Epithelial cell of proximal tubule (primary cell): ENCODE results near the gene AFG1L. TPM values are rescaled to one million over a fixed set of nuclear protein-coding genes. Genes with fewer than 3 reads are reported as not detected.

Experiments used
- DNase-seq: peaks from one replicate; pipeline ENCODE4 v3.0.0-alpha.2; 2011; ENCODE audit warnings: low read depth
- H3K4me3 ChIP-seq: 2 replicates; pipeline ENCODE4 v1.5.1; 2011; ENCODE audit warnings: low read depth, mild to moderate bottlenecking, low read length
- total RNA-seq: library from RNA; depleted of rRNA; stranded (reverse); fragments of >200 nt; gene quantifications from 2 replicates; pipeline ENCODE4 v1.2.3, GENCODE V29; 2015
- TF ChIP-seq, protein P1 (sequence below): conservative IDR thresholded peaks from 2 replicates; pipeline ENCODE4 v1.5.1; 2012; ENCODE audit warnings: low read depth, mild to moderate bottlenecking, low read length

AFG1L gene
- total RNA-seq, 1 donor from 2014 or later: 1.8 TPM

GRCh38 chr6:108489699-108490098 is 194.8 kb downstream of the AFG1L start:
- TF ChIP-seq, protein P1, sequence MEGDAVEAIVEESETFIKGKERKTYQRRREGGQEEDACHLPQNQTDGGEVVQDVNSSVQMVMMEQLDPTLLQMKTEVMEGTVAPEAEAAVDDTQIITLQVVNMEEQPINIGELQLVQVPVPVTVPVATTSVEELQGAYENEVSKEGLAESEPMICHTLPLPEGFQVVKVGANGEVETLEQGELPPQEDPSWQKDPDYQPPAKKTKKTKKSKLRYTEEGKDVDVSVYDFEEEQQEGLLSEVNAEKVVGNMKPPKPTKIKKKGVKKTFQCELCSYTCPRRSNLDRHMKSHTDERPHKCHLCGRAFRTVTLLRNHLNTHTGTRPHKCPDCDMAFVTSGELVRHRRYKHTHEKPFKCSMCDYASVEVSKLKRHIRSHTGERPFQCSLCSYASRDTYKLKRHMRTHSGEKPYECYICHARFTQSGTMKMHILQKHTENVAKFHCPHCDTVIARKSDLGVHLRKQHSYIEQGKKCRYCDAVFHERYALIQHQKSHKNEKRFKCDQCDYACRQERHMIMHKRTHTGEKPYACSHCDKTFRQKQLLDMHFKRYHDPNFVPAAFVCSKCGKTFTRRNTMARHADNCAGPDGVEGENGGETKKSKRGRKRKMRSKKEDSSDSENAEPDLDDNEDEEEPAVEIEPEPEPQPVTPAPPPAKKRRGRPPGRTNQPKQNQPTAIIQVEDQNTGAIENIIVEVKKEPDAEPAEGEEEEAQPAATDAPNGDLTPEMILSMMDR: no peak
- no peak for DNase-seq
- H3K4me3 ChIP-seq: no peak overlapping the region

- TF ChIP-seq, protein P1: peak; percentile 83
- H3K4me3 ChIP-seq: no peak overlapping the region
Observed at GRCh38 chr6:108492131-108492766, 197.4 kb downstream of the AFG1L start.

GRCh38 chr6:108494434-108494833 is 199.6 kb downstream of the AFG1L start:
- H3K4me3 ChIP-seq: no peak overlapping the region
- DNase-seq: no peak
- TF ChIP-seq, protein P1: no peak

More at GRCh38 chr6:108492131-108492766, 197.4 kb downstream of the AFG1L start:
- DNase-seq: peak; percentile 10

DNA sequence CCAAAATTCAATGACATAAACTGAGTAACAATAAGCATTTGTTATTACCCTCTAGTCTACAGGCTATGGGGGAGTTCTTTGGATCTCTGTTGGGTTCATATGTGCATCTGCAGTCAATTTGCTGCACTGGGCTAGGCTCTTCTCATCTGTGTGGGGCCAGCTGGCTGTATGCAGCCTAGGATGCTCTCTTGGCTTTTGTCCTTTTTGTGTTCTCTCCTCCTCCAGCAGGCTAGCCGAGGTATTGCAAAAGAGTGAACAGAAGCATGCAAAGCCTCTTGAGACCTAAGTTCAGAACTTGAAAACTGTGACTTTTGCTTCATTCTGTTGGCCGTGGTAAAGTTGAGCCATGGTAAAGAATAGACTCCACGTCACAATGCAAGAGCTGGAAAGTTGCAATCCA is 203.0 kb downstream of the AFG1L start:
- DNase-seq: peak; percentile 1
- TF ChIP-seq, protein P1: peak; percentile 72
- no peak overlapping the region for H3K4me3 ChIP-seq

- DNase-seq: no peak
- no peak overlapping the region for H3K4me3 ChIP-seq
- TF ChIP-seq, protein P1: no peak
Observed at GRCh38 chr6:108501559-108501958, 206.7 kb downstream of the AFG1L start.

GRCh38 chr6:108502832-108503231 is 208.0 kb downstream of the AFG1L start:
- DNase-seq: no peak
- TF ChIP-seq, protein P1: no peak
- no peak overlapping the region for H3K4me3 ChIP-seq

DNA sequence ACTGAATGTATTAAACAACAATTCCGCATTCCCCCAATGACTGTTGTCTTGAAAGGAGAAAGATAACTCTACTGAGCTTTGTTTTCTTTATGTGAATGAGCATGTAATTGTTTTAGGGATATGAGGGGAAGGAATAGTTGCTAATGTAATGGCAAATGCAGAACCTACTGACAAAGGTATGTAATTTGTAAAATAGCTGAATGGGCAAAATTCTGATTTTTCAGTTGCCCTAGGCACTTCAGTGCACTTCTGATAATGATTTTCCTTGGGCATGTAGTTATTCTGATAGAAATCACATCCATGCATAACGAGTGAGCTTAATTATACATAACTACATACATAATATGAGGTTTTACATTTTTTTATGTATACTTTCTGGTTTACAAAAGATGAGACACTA is 212.5 kb downstream of the AFG1L start:
- TF ChIP-seq, protein P1: no peak
- H3K4me3 ChIP-seq: no peak overlapping the region
- no peak for DNase-seq
